ENCODE data around the gene RHNO1.
"Not testable (repeated sequence)": the region's sequence is repeated elsewhere in the genome, so short reads cannot be mapped to it uniquely, and the experiment has no call there.

Gene RHNO1

GRCh38 chr12:2862876-2863275 lies 14.1 kb upstream of the RHNO1 start:
- H3K36me3 ChIP-seq (ENCODE audit: insufficient read depth, low read length): peaks cover 89% of the 10 kb centered on the region
- no peaks in the 10 kb centered on the region for H3K9me3 ChIP-seq (ENCODE audit: low read length)
- H3K4me3 ChIP-seq (ENCODE audit: low read depth, low read length, poor library complexity, severe bottlenecking): no peak overlapping the region
- no peak overlapping the region for H3K9ac ChIP-seq (ENCODE audit: low read length)
- H3K27me3 ChIP-seq (ENCODE audit: insufficient read depth, low read length): no peaks in the 10 kb centered on the region
- no peaks in the 10 kb centered on the region for H3F3A ChIP-seq (ENCODE audit: insufficient read depth, low read length)
- H3K27ac ChIP-seq (ENCODE audit: low read depth, low read length, poor library complexity, severe bottlenecking): no peak overlapping the region
- no peaks in the 10 kb centered on the region for H3K9me2 ChIP-seq (ENCODE audit: low read depth, low read length)
- no peaks in the 10 kb centered on the region for H3K79me2 ChIP-seq (ENCODE audit: insufficient read depth, low read length)
- no peaks in the 10 kb centered on the region for H3K4me1 ChIP-seq (ENCODE audit: insufficient read depth, low read length, severe bottlenecking)
- TF ChIP-seq CTCF (IDR thresholded peaks at IDR 0.05; ENCODE audit: low read length) (no peak), EZH2 (IDR thresholded peaks at IDR 0.05; ENCODE audit: borderline replicate concordance, low read length) (no peak)
- H2AFZ ChIP-seq (ENCODE audit: low read length): no peak overlapping the region
- H4K20me1 ChIP-seq (ENCODE audit: insufficient read depth, low read length): no peaks in the 10 kb centered on the region
- no peak overlapping the region for H3K4me2 ChIP-seq (ENCODE audit: low read length)

GRCh38 chr12:2863402-2863801 lies 13.6 kb upstream of the RHNO1 start:
- not testable (repeated sequence) for H3K4me2 ChIP-seq (ENCODE audit: low read length); H3K4me3 ChIP-seq (ENCODE audit: low read depth, low read length, poor library complexity, severe bottlenecking); H3K9me3 ChIP-seq (ENCODE audit: low read length); H3K27ac ChIP-seq (ENCODE audit: low read depth, low read length, poor library complexity, severe bottlenecking); H3K9ac ChIP-seq (ENCODE audit: low read length); H3K9me2 ChIP-seq (ENCODE audit: low read depth, low read length); H3K79me2 ChIP-seq (ENCODE audit: insufficient read depth, low read length); H3K27me3 ChIP-seq (ENCODE audit: insufficient read depth, low read length); H4K20me1 ChIP-seq (ENCODE audit: insufficient read depth, low read length); H2AFZ ChIP-seq (ENCODE audit: low read length); H3F3A ChIP-seq (ENCODE audit: insufficient read depth, low read length); H3K4me1 ChIP-seq (ENCODE audit: insufficient read depth, low read length, severe bottlenecking)
- peaks cover 91% of the 10 kb centered on the region for H3K36me3 ChIP-seq (ENCODE audit: insufficient read depth, low read length)

- H3K4me1 ChIP-seq (ENCODE audit: insufficient read depth, low read length, severe bottlenecking): no peaks in the 10 kb centered on the region
- no peaks in the 10 kb centered on the region for H3K9me3 ChIP-seq (ENCODE audit: low read length)
- TF ChIP-seq EZH2 (IDR thresholded peaks at IDR 0.05; ENCODE audit: borderline replicate concordance, low read length): no peak
- no peak for TF ChIP-seq CTCF (IDR thresholded peaks at IDR 0.05; ENCODE audit: low read length)
- no peaks in the 10 kb centered on the region for H3K9me2 ChIP-seq (ENCODE audit: low read depth, low read length)
- H3K36me3 ChIP-seq (ENCODE audit: insufficient read depth, low read length): peaks cover 91% of the 10 kb centered on the region
- H3K4me3 ChIP-seq (ENCODE audit: low read depth, low read length, poor library complexity, severe bottlenecking): no peak overlapping the region
- H4K20me1 ChIP-seq (ENCODE audit: insufficient read depth, low read length): no peaks in the 10 kb centered on the region
- H3K9ac ChIP-seq (ENCODE audit: low read length): no peak overlapping the region
- H3F3A ChIP-seq (ENCODE audit: insufficient read depth, low read length): no peaks in the 10 kb centered on the region
- no peak overlapping the region for H3K4me2 ChIP-seq (ENCODE audit: low read length)
- no peak overlapping the region for H3K27ac ChIP-seq (ENCODE audit: low read depth, low read length, poor library complexity, severe bottlenecking)
- H3K27me3 ChIP-seq (ENCODE audit: insufficient read depth, low read length): no peaks in the 10 kb centered on the region
- no peaks in the 10 kb centered on the region for H3K79me2 ChIP-seq (ENCODE audit: insufficient read depth, low read length)
- H2AFZ ChIP-seq (ENCODE audit: low read length): no peak overlapping the region
These were observed 12.8 kb upstream of the RHNO1 start for GRCh38 chr12:2864198-2864597.

GRCh38 chr12:2868986-2869632 lies 7.9 kb upstream of the RHNO1 start:
- H4K20me1 ChIP-seq (ENCODE audit: insufficient read depth, low read length); H3K4me2 ChIP-seq (ENCODE audit: low read length); H3K9me3 ChIP-seq (ENCODE audit: low read length); H3K79me2 ChIP-seq (ENCODE audit: insufficient read depth, low read length); H3K4me3 ChIP-seq (ENCODE audit: low read depth, low read length, poor library complexity, severe bottlenecking); H3F3A ChIP-seq (ENCODE audit: insufficient read depth, low read length); H3K4me1 ChIP-seq (ENCODE audit: insufficient read depth, low read length, severe bottlenecking); H3K9me2 ChIP-seq (ENCODE audit: low read depth, low read length); H2AFZ ChIP-seq (ENCODE audit: low read length); H3K27ac ChIP-seq (ENCODE audit: low read depth, low read length, poor library complexity, severe bottlenecking); H3K27me3 ChIP-seq (ENCODE audit: insufficient read depth, low read length); H3K9ac ChIP-seq (ENCODE audit: low read length): not testable (repeated sequence)
- H3K36me3 ChIP-seq (ENCODE audit: insufficient read depth, low read length): peaks cover 92% of the 10 kb centered on the region

Measured in OCI-LY1 (cell line).